GM21717 (cell line): ENCODE results near the gene TCF4.

Source experiments
- ATAC-seq: cut with Tn5 transposase; IDR thresholded peaks from one replicate; pipeline ENCODE4 v1.9.1; 2021; ENCODE audit warnings: mild to moderate bottlenecking, moderate library complexity; ENCODE audit not compliant: unreplicated experiment

TCF4 gene

GRCh38 chr18:55275039-55275901 is 312.7 kb downstream of the TCF4 start:
- no peak for ATAC-seq

- ATAC-seq: no peak
Observed at GRCh38 chr18:55272510-55273243, 315.3 kb downstream of the TCF4 start.

GRCh38 chr18:55269622-55270021 is 318.4 kb downstream of the TCF4 start:
- ATAC-seq: no peak

- ATAC-seq: peak; percentile 43
Observed at GRCh38 chr18:55268628-55269275, 319.2 kb downstream of the TCF4 start.

- ATAC-seq: peak; percentile 82
Observed at GRCh38 chr18:55268151-55268601, 319.8 kb downstream of the TCF4 start.

GRCh38 chr18:55266981-55267380 is 321.0 kb downstream of the TCF4 start:
- no peak for ATAC-seq

- peak; percentile 28 for ATAC-seq
Observed at GRCh38 chr18:55265984-55266383, 322.0 kb downstream of the TCF4 start.

GRCh38 chr18:55265130-55265675 is 322.8 kb downstream of the TCF4 start:
- ATAC-seq: no peak

- ATAC-seq: no peak
Observed at GRCh38 chr18:55264108-55264507, 323.9 kb downstream of the TCF4 start.

GRCh38 chr18:55262021-55262560 is 325.9 kb downstream of the TCF4 start:
- ATAC-seq: no peak

GRCh38 chr18:55261253-55261652 is 326.7 kb downstream of the TCF4 start:
- no peak for ATAC-seq

GRCh38 chr18:55258088-55258487 is 329.9 kb downstream of the TCF4 start:
- no peak for ATAC-seq

GRCh38 chr18:55256929-55257289 is 331.1 kb downstream of the TCF4 start:
- no peak for ATAC-seq

GRCh38 chr18:55256226-55256928 is 331.6 kb downstream of the TCF4 start:
- ATAC-seq: no peak

GRCh38 chr18:55253814-55254213 is 334.2 kb downstream of the TCF4 start:
- no peak for ATAC-seq

GRCh38 chr18:55252901-55253300 is 335.1 kb downstream of the TCF4 start:
- ATAC-seq: peak; percentile 60

- no peak for ATAC-seq
Observed at GRCh38 chr18:55252053-55252675, 335.8 kb downstream of the TCF4 start.

GRCh38 chr18:55251254-55251971 is 336.6 kb downstream of the TCF4 start:
- no peak for ATAC-seq

- ATAC-seq: no peak
Observed at GRCh38 chr18:55250768-55251173, 337.2 kb downstream of the TCF4 start.
